Measurements from ENCODE around the gene HEPACAM. TPM values are rescaled to one million over a fixed set of nuclear protein-coding genes. Genes with fewer than 3 reads are reported as not detected.

HEPACAM gene
- total RNA-seq, 2 experiments from 2014 or later: not detected

DNA sequence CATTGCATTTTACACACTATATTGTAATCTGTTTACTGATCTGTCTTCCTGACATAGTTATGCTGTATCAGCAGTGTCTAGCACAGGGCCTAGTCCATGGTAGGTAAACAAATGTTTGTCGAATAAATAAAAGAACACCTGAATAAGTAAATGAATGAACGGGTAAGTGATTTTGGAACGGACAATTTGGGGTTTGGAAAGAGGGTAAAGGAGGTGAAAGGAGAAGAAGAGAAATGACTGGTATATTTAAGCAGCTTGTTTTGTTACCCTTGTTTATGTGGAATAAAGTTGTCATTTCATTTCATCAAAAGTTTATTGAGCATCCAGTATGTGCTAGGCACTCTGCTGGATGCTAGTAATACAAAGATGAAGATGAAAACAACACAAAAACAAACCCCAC, 16.9 kb downstream of the HEPACAM start, which contains the start of gene HEPN1:
HEPN1 (plus strand) TSS at position 301 of the 400 bp plus-strand sequence.
- Mint-ChIP-seq H3K9me3 (no peaks in the 10 kb centered on the region), H3K36me3 (ENCODE audit: low read depth) (no peaks in the 10 kb centered on the region), H3K4me3 (no peak within 1 kb of the TSS), H3K4me1 (ENCODE audit: low read depth) (peaks cover 20% of the 10 kb centered on the region), H3K27ac (no peak within 1 kb of the TSS), H3K27me3 (ENCODE audit: low read depth) (no peaks in the 10 kb centered on the region)
- DNase-seq: no peak
- CTCF ChIA-PET: interaction anchor here (1.3 kb wide), 1 partner anchor 32 kb away, joined by 4 read pairs; no protein-coding TSS in a partner anchor
- intact Hi-C loops (cut with micrococcal nuclease): no loop called here

DNA sequence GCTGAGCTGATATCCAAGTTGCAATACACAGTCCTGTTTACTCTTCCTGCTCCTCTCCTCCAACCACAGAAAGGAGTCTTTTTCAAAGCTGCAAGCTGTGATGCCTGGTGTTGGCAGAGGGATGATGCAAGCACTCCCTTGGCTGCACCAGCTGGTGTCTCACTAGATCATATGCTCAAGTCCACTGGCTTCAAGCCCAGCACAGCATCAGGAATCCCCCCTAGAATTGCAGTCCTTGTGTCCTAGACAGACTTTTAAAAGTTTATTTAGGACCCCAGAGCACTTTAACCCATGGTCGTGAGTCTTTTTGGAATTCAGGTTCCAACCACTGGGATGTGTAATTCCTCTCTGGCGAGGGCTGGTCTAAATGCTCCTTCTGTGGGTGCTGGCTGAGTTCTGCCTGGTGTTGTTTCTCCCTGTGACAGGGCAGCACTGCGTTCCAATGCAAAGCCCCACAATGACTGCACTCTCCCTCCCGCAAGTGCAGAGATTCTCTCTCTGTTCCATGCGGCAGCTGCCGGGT, 18.7 kb downstream of the HEPACAM start:
- CTCF ChIA-PET: interaction anchor here (2.1 kb wide), 1 partner anchor 225 kb away, joined by 6 read pairs; no protein-coding TSS in a partner anchor
- Mint-ChIP-seq H3K4me3 (no peak overlapping the region), H3K4me1 (ENCODE audit: low read depth) (peaks cover 3% of the 10 kb centered on the region), H3K9me3 (peaks cover 6% of the 10 kb centered on the region), H3K27ac (no peak overlapping the region), H3K36me3 (ENCODE audit: low read depth) (no peaks in the 10 kb centered on the region), H3K27me3 (ENCODE audit: low read depth) (no peaks in the 10 kb centered on the region)
- no peak for DNase-seq
- intact Hi-C loops (cut with micrococcal nuclease): no loop called here

DNA sequence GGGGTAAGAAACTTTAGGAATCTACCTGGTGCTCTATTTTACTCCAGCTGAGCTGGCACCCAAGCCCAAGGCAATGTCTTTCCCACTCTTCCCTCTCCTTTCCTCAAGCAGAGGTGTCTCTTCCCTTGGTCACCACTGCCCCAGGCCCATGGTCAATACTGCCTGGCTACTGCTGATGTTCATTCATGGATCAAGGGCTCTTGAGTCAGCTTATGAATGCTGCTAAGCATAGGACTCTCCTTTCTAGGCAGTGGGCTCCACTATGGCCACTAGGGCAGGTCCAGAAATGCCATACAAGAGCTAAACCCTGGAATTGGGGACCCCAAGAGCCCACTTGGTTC, 19.5 kb downstream of the HEPACAM start:
- CTCF ChIA-PET: interaction anchor here (0.6 to 2.1 kb wide), 3 partner anchors 76 to 226 kb away, joined by 3 to 6 read pairs (median 3); no protein-coding TSS in a partner anchor

DNA sequence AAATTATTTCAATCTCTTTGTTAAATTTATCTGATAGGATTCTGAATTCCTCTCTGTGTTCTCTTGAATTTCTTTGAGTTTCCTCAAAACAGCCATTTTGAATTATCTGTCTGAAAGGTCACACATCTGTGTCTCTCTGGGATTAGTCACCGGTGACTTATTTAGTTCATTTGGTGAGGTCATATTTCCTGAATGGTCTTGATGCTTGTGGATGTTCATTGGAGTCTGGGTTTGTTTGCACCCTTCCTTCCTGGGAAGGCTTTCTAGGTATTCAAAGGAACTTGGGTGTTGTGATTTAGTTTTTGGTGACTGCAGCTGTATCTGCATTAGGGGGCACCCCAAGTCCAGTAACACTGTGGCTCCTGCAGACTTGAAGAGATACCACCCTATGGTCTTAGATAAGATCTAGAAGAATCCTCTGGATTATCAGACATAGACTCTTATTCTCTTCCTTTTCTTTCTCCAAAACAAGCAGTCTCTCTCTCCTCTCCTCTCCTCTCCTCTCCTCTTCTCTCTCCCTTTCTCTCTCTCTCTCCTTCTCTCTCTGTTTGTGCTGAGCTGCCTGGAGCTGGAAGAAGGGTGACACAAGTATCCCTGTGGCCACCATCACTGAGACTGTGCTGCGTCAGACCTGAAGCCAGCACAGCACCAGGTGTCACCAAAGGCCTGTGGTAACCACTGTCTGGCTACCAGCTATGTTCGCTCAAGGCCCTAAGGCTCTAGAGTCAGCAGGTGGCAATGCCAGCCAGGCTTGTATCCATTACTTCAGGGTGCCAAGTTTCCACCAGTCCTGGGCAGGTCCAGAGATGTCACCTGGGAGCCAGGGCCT, 20.1 kb downstream of the HEPACAM start:
- Mint-ChIP-seq H3K9me3 (peaks cover 12% of the 10 kb centered on the region), H3K4me3 (no peak overlapping the region), H3K36me3 (ENCODE audit: low read depth) (peaks cover 4% of the 10 kb centered on the region), H3K27me3 (ENCODE audit: low read depth) (no peaks in the 10 kb centered on the region), H3K4me1 (ENCODE audit: low read depth) (peaks cover 2% of the 10 kb centered on the region), H3K27ac (no peak overlapping the region)
- no peak for DNase-seq
- CTCF ChIA-PET: interaction anchor here (0.6 to 2.1 kb wide), 4 partner anchors 77 to 227 kb away, joined by 3 to 6 read pairs (median 3); no protein-coding TSS in a partner anchor
- intact Hi-C loops (cut with micrococcal nuclease): no loop called here

More for the DNA sequence above, 19.5 kb downstream of the HEPACAM start:
- peaks cover 3% of the 10 kb centered on the region for H3K4me1 Mint-ChIP-seq (ENCODE audit: low read depth)
- H3K27me3 Mint-ChIP-seq (ENCODE audit: low read depth): no peaks in the 10 kb centered on the region
- DNase-seq: no peak
- H3K36me3 Mint-ChIP-seq (ENCODE audit: low read depth): peaks cover 4% of the 10 kb centered on the region
- no peak overlapping the region for H3K27ac Mint-ChIP-seq
- H3K4me3 Mint-ChIP-seq: no peak overlapping the region
- H3K9me3 Mint-ChIP-seq: peaks cover 12% of the 10 kb centered on the region
- intact Hi-C loops (cut with micrococcal nuclease): no loop called here

DNA sequence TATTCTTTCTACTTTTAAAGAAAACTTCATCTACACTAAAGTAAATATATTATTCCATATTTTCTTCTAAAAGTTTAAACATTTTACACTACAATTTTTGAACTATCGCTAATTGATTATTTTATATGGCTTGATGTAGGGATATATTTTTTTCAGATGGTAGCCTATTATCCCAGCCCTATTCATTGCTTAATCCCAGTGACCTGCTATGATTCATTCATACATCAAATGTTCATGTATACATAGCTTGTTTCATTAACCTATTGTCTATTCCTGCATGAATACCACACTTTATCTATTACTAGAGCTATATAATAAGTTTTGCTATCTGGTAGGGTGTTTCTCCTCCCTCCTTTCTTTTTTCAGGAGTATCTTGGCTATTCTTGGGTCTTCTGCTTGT, 33.2 kb downstream of the HEPACAM start:
- no peak for DNase-seq
- no peak overlapping the region for H3K4me3 Mint-ChIP-seq
- no peak overlapping the region for H3K27ac Mint-ChIP-seq
- no peaks in the 10 kb centered on the region for H3K36me3 Mint-ChIP-seq (ENCODE audit: low read depth)
- H3K9me3 Mint-ChIP-seq: no peaks in the 10 kb centered on the region
- intact Hi-C loops (cut with micrococcal nuclease): no loop called here
- CTCF ChIA-PET: interaction anchor here (0.7 to 0.9 kb wide), 2 partner anchors 11 to 500 kb away, joined by 3 read pairs; no protein-coding TSS in a partner anchor
- H3K4me1 Mint-ChIP-seq (ENCODE audit: low read depth): peaks cover 3% of the 10 kb centered on the region
- peaks cover 7% of the 10 kb centered on the region for H3K27me3 Mint-ChIP-seq (ENCODE audit: low read depth)

DNA sequence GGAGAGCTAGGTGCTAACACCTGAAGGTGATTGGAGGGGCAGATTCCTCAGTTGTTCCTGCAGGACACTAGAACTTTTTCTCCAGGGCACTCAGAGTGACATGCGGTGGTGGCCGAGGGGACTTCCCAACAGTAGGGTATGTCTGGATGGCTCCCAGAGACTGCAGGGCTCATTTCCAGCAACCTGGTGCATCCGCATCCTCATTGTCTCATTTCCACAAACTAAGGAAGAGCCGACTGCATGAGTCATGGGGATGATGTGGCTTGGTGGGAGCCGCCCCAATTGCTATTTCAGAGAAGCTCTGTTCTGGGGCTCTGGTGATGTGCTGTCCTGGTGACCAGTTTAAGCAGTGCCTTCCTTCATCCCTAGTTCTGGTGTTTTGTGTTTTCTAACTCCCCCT, 35.4 kb downstream of the HEPACAM start:
- H3K36me3 Mint-ChIP-seq (ENCODE audit: low read depth): no peaks in the 10 kb centered on the region
- DNase-seq: no peak
- H3K4me1 Mint-ChIP-seq (ENCODE audit: low read depth): peaks cover 6% of the 10 kb centered on the region
- peaks cover 10% of the 10 kb centered on the region for H3K27me3 Mint-ChIP-seq (ENCODE audit: low read depth)
- no peak overlapping the region for H3K27ac Mint-ChIP-seq
- no peaks in the 10 kb centered on the region for H3K9me3 Mint-ChIP-seq
- no peak overlapping the region for H3K4me3 Mint-ChIP-seq
- CTCF ChIA-PET: no interaction called here
- intact Hi-C loops (cut with micrococcal nuclease): no loop called here

DNA sequence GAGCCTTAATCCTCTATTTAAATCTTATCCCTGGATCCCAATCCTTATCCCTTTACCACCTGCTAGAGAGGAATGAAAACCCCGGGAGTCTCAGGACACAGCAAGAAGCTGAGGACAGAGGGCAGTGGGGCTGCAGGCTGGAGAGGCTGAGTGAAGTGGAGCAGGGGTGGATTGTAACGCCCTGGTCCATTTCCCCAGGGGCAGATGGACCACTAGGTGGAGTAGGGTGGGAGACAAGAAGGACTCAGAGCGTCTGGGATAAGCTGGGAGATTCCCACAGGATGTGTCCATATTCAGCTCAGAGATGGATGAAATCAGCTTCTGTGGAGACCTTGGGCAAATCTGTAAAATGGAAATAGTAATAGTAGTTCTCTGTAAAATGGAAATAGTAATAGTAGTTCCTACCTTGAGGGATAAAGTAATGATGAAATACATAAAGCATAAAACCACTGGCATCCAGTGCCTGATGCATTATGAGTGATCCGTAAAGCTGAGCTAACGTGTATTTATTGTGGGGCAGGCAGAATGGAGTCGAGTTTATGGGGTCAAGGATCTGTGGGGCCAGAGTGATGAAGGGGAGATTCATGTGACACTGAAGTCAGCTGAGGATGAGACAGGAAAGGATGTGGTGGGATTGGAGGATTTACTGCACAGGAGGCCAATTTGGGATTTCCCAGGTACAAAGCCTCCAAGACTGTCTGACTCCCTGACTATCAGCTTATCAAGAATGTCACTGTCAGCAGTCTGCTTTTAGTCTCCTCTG, 36.3 kb downstream of the HEPACAM start:
- Mint-ChIP-seq H3K9me3 (no peaks in the 10 kb centered on the region), H3K27ac (no peak overlapping the region), H3K36me3 (ENCODE audit: low read depth) (no peaks in the 10 kb centered on the region), H3K27me3 (ENCODE audit: low read depth) (peaks cover 8% of the 10 kb centered on the region), H3K4me1 (ENCODE audit: low read depth) (peaks cover 6% of the 10 kb centered on the region), H3K4me3 (no peak overlapping the region)
- CTCF ChIA-PET: interaction anchor here (0.8 kb wide), 1 partner anchor 11 kb away, joined by 3 read pairs; no protein-coding TSS in a partner anchor
- intact Hi-C loops (cut with micrococcal nuclease): no loop called here
- DNase-seq: no peak

DNA sequence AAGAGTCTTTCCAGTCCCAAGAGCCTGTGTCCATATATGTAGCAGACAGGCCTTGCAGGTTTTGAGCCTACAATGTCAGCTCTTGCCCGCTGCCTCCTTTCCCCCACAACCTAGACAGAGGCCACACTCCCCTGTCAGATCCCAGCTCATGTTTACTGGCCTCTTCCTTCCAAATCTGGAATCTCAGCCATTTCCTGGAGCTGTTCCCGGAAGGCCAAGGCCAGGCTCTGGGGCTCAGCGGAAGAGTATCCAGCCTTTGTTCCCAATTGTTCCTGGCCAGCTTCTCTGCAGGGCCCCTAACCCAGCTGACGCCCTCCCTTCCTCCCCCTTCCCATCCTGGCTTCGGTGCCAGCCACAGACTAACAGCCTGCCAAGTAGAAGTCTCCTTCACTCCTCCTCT, 37.1 kb downstream of the HEPACAM start:
- Mint-ChIP-seq H3K27ac (no peak overlapping the region), H3K36me3 (ENCODE audit: low read depth) (no peaks in the 10 kb centered on the region), H3K9me3 (no peaks in the 10 kb centered on the region), H3K27me3 (ENCODE audit: low read depth) (peaks cover 7% of the 10 kb centered on the region), H3K4me1 (ENCODE audit: low read depth) (peaks cover 6% of the 10 kb centered on the region), H3K4me3 (no peak overlapping the region)
- intact Hi-C loops (cut with micrococcal nuclease): no loop called here
- CTCF ChIA-PET: interaction anchor here (1.2 kb wide), 2 partner anchors 14 kb away, joined by 3 read pairs; no protein-coding TSS in a partner anchor
- DNase-seq: no peak

DNA sequence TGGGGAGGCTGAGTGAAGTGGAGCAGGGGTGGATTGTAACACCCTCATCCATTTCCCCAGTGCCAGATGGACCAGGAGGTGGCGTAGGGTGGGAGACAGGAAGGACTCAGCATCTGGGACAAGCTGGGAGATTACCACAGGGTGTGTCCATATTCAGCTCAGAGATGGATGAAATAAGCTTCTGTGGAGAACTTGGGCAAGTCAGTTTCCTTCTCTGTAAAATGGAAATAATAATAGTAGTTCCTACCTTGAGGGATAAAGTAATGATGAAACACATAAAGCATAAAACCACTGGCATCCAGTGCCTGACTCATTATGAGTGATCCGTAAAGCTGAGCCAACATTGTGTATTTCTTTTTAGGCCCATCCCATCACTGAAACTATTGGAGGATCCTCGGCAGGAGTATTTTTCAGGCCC, 37.6 kb downstream of the HEPACAM start:
- Mint-ChIP-seq H3K4me1 (ENCODE audit: low read depth) (peaks cover 6% of the 10 kb centered on the region), H3K9me3 (no peaks in the 10 kb centered on the region), H3K36me3 (ENCODE audit: low read depth) (no peaks in the 10 kb centered on the region), H3K27me3 (ENCODE audit: low read depth) (peaks cover 7% of the 10 kb centered on the region), H3K27ac (no peak overlapping the region), H3K4me3 (no peak overlapping the region)
- intact Hi-C loops (cut with micrococcal nuclease): no loop called here
- CTCF ChIA-PET: interaction anchor here (1.2 kb wide), 2 partner anchors 14 kb away, joined by 3 read pairs; no protein-coding TSS in a partner anchor
- no peak for DNase-seq

DNA sequence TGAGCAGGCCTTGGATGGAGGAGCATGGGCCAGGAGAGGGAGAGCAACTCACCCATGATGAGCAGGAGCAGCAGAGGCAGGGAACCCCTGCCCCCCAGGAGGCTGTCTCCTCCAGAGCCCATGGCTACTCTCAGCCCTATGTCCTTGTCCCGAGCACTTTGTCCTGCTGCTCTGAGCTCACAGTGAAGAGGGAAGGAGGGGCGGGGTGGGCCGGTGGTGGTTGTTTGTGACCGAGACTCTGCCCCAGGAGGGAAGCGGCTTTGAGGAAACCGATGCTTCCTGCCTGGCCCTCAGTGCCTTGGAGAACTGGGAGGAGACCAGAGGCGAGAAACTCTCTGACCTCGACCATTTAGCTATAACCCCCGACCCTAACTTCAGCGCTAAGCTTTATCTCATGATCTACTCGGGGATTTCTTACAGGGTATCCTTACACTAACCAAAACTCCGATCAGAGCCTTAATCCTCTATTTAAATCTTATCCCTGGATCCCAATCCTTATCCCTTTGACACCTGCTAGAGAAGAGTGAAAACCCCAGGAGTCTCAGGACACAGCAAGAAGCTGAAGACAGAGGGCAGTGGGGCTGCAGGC, 38.1 kb downstream of the HEPACAM start, which contains the start of gene ROBO4:
ROBO4 (minus strand) TSS at position 192 of the 589 bp plus-strand sequence; CDS start at position 122, 70 bp downstream.
- Mint-ChIP-seq H3K4me1 (ENCODE audit: low read depth) (peaks cover 8% of the 10 kb centered on the region), H3K9me3 (no peaks in the 10 kb centered on the region), H3K36me3 (ENCODE audit: low read depth) (no peaks in the 10 kb centered on the region), H3K4me3 (no peak within 1 kb of the TSS), H3K27ac (no peak within 1 kb of the TSS), H3K27me3 (ENCODE audit: low read depth) (peaks cover 7% of the 10 kb centered on the region)
- CTCF ChIA-PET: interaction anchor here (1.2 kb wide), 2 partner anchors 13 to 15 kb away, joined by 3 read pairs; no protein-coding TSS in a partner anchor
- intact Hi-C loops (cut with micrococcal nuclease): no loop called here
- DNase-seq: no peak

DNA sequence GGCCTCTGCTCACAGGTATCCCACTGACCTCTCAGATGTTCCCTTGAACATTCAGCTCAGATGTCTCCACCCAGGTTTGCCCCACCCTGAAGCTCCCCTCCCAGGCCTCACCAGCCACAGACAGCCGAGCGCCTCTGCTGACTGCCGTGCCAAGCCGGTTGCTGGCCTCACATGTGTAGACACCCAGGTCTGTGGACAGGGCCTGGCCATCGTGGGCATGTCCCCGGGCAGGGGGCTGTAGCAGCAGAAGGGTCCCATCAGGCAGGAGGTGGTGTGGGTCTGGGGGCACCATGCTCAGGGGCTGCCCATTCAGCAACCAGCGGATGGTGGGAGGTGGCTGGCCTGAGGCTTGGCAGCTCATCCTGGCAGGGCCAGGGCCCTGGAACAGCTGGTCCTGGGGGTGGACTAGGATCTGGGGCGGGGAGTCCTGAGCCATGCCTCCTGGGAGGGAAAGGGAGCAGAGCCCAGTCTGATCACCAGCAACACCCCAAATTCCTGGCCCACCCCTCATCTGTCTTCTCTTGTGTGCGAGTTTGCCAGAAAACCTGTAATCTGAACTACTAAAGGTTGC, 38.9 kb downstream of the HEPACAM start:
- Mint-ChIP-seq H3K4me3 (no peak overlapping the region), H3K4me1 (ENCODE audit: low read depth) (peaks cover 8% of the 10 kb centered on the region), H3K27ac (no peak overlapping the region), H3K9me3 (no peaks in the 10 kb centered on the region), H3K36me3 (ENCODE audit: low read depth) (no peaks in the 10 kb centered on the region), H3K27me3 (ENCODE audit: low read depth) (peaks cover 7% of the 10 kb centered on the region)
- CTCF ChIA-PET: no interaction called here
- intact Hi-C loops (cut with micrococcal nuclease): no loop called here
- no peak for DNase-seq
